Neural progenitor cell (in vitro differentiated cells): ENCODE data around the gene HAAO. TPM values are rescaled to one million over a fixed set of nuclear protein-coding genes. Genes with fewer than 3 reads are reported as not detected.

Experiments
- DNase-seq: peaks from one replicate; pipeline ENCODE4 v3.0.0-alpha.2; 2016; ENCODE audit warnings: low spot score
- H2AFZ ChIP-seq: fragments of 200-600 bp; sonication (generic); replicated peaks from 2 replicates; pipeline ENCODE4 v1.6.1; 2016; ENCODE audit warnings: antibody characterized with exemption
- H3F3A ChIP-seq: fragments of 200-600 bp; sonication (generic); 2 replicates; pipeline ENCODE4 v1.6.1; 2016; ENCODE audit warnings: antibody characterized with exemption, low read depth
- H3K27ac ChIP-seq: fragments of 200-600 bp; sonication (generic); 2 replicates; pipeline ENCODE4 v1.5.1; 2016; ENCODE audit warnings: mild to moderate bottlenecking
- H3K27me3 ChIP-seq: fragments of 200-600 bp; sonication (generic); 2 replicates; pipeline ENCODE4 v1.6.1; 2016; ENCODE audit warnings: mild to moderate bottlenecking, moderate library complexity
- H3K36me3 ChIP-seq: fragments of 200-600 bp; sonication (generic); 2 replicates; pipeline ENCODE4 v1.5.1; 2016
- H3K4me1 ChIP-seq: fragments of 200-600 bp; sonication (generic); 2 replicates; pipeline ENCODE4 v1.6.1; 2016; ENCODE audit warnings: mixed run types
- H3K4me2 ChIP-seq: fragments of 200-600 bp; sonication (generic); 2 replicates; pipeline ENCODE4 v1.6.1; 2016
- H3K4me3 ChIP-seq: fragments of 200-600 bp; sonication (generic); 2 replicates; pipeline ENCODE4 v1.5.1; 2016
- H3K79me2 ChIP-seq: fragments of 200-600 bp; sonication (generic); 2 replicates; pipeline ENCODE4 v1.6.1; 2016; ENCODE audit warnings: low read depth
- H3K9ac ChIP-seq: fragments of 200-600 bp; sonication (generic); 2 replicates; pipeline ENCODE4 v1.6.1; 2016
- H3K9me3 ChIP-seq: fragments of 200-600 bp; sonication (generic); 2 replicates; pipeline ENCODE4 v1.5.1; 2016; ENCODE audit warnings: low read depth
- H4K20me1 ChIP-seq: fragments of 200-600 bp; sonication (generic); 2 replicates; pipeline ENCODE4 v1.6.1; 2016; ENCODE audit warnings: low read depth
- H3K27ac Mint-ChIP-seq: 3 replicates; pipeline ENCODE4 v1.8.0; 2021; ENCODE audit warnings: mixed read lengths
- H3K27me3 Mint-ChIP-seq: 2 replicates; pipeline ENCODE4 v1.8.0; 2022; ENCODE audit warnings: low read depth, mild to moderate bottlenecking, inconsistent platforms, moderate library complexity, mixed read lengths; ENCODE audit not compliant: insufficient read depth
- H3K36me3 Mint-ChIP-seq: 3 replicates; pipeline ENCODE4 v1.8.0; 2021; ENCODE audit warnings: mixed read lengths
- H3K4me1 Mint-ChIP-seq: 3 replicates; pipeline ENCODE4 v1.8.0; 2021; ENCODE audit warnings: mixed read lengths
- H3K4me3 Mint-ChIP-seq: 3 replicates; pipeline ENCODE4 v1.8.0; 2021; ENCODE audit warnings: mild to moderate bottlenecking, moderate library complexity, mixed read lengths
- H3K9me3 Mint-ChIP-seq: 3 replicates; pipeline ENCODE4 v1.8.0; 2020; ENCODE audit warnings: mixed read lengths
- EZH2 ChIP-seq: fragments of 200-600 bp; sonication (generic); IDR thresholded peaks from 2 replicates; pipeline ENCODE4 v1.6.1; 2017; ENCODE audit warnings: antibody characterized with exemption, mild to moderate bottlenecking, moderate library complexity
- EZH2phosphoT487 ChIP-seq: fragments of 200-600 bp; sonication (generic); IDR thresholded peaks from 2 replicates; pipeline ENCODE4 v1.6.1; 2017; ENCODE audit warnings: antibody characterized with exemption
- total RNA-seq: library from RNA; depleted of rRNA; stranded (reverse); fragments of >200 nt; gene quantifications from 2 replicates; pipeline ENCODE4 v1.2.3, GENCODE V29; 2015; ENCODE audit warnings: low replicate concordance
- TF ChIP-seq, protein P1 (sequence below): fragments of 200-600 bp; sonication (generic); IDR thresholded peaks from 2 replicates; pipeline ENCODE4 v1.5.1; 2017; ENCODE audit warnings: antibody characterized with exemption, mild to moderate bottlenecking

HAAO gene
- total RNA-seq, 1 donor from 2014 or later = 0.77 TPM

- H3K27me3 ChIP-seq = no peaks in the 10 kb centered on the region
- no peak overlapping the region for H3K4me3 ChIP-seq
- no peaks in the 10 kb centered on the region for H3K9me3 ChIP-seq
- peaks cover 15% of the 10 kb centered on the region for H3K4me1 ChIP-seq
- H3K4me1 Mint-ChIP-seq = peaks cover 10% of the 10 kb centered on the region
- H3K4me3 Mint-ChIP-seq = no peak overlapping the region
- H3K9ac ChIP-seq = no peak overlapping the region
- H2AFZ ChIP-seq = no peak overlapping the region
- H3K79me2 ChIP-seq = no peaks in the 10 kb centered on the region
- peak overlapping the region; percentile 58 for H3K27ac Mint-ChIP-seq
- peaks cover 13% of the 10 kb centered on the region for H3K9me3 Mint-ChIP-seq
- DNase-seq = no peak
- no peak overlapping the region for H3K4me2 ChIP-seq
- no peak for TF ChIP-seq EZH2
- TF ChIP-seq EZH2phosphoT487 = no peak
- TF ChIP-seq, protein P1, sequence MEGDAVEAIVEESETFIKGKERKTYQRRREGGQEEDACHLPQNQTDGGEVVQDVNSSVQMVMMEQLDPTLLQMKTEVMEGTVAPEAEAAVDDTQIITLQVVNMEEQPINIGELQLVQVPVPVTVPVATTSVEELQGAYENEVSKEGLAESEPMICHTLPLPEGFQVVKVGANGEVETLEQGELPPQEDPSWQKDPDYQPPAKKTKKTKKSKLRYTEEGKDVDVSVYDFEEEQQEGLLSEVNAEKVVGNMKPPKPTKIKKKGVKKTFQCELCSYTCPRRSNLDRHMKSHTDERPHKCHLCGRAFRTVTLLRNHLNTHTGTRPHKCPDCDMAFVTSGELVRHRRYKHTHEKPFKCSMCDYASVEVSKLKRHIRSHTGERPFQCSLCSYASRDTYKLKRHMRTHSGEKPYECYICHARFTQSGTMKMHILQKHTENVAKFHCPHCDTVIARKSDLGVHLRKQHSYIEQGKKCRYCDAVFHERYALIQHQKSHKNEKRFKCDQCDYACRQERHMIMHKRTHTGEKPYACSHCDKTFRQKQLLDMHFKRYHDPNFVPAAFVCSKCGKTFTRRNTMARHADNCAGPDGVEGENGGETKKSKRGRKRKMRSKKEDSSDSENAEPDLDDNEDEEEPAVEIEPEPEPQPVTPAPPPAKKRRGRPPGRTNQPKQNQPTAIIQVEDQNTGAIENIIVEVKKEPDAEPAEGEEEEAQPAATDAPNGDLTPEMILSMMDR = no peak
- H4K20me1 ChIP-seq = no peaks in the 10 kb centered on the region
- no peaks in the 10 kb centered on the region for H3F3A ChIP-seq
- no peaks in the 10 kb centered on the region for H3K36me3 ChIP-seq
- H3K27me3 Mint-ChIP-seq = peaks cover 2% of the 10 kb centered on the region
- H3K36me3 Mint-ChIP-seq = no peaks in the 10 kb centered on the region
- no peak overlapping the region for H3K27ac ChIP-seq
Observed at GRCh38 chr2:42839809-42840501, 47.6 kb upstream of the HAAO start.

DNA sequence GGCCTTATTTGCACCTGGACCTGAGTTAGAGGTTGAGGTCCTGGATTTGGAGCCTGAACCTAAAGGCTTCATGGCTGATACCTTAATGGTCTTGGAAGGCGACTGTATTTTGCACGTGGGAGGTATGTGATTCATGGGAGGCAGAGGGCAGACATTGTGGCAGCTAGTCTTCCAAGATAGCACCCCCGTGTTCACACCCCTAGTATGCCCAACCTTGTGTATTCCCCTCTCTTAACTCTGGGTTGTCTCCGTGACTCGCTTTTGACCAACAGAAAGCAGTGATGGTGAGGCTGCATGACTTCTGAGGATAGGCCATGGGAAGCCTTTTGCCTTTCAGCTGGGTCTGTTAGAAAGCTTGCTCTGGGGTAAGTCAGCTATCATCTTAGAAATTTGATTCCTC, 45.8 kb upstream of the HAAO start:
- Histone ChIP-seq H3K27ac (no peak overlapping the region), H3F3A (no peaks in the 10 kb centered on the region), H3K4me3 (no peak overlapping the region), H3K4me1 (peaks cover 2% of the 10 kb centered on the region), H3K9me3 (no peaks in the 10 kb centered on the region), H3K9ac (no peak overlapping the region), H3K36me3 (no peaks in the 10 kb centered on the region), H3K79me2 (no peaks in the 10 kb centered on the region), H3K27me3 (no peaks in the 10 kb centered on the region), H2AFZ (no peak overlapping the region), H3K4me2 (no peak overlapping the region), H4K20me1 (no peaks in the 10 kb centered on the region)
- peaks cover 13% of the 10 kb centered on the region for H3K9me3 Mint-ChIP-seq
- no peaks in the 10 kb centered on the region for H3K27me3 Mint-ChIP-seq
- no peak overlapping the region for H3K27ac Mint-ChIP-seq
- H3K4me3 Mint-ChIP-seq = no peak overlapping the region
- H3K4me1 Mint-ChIP-seq = peaks cover 8% of the 10 kb centered on the region
- no peaks in the 10 kb centered on the region for H3K36me3 Mint-ChIP-seq
- no peak for TF ChIP-seq EZH2phosphoT487
- TF ChIP-seq, protein P1 = no peak
- no peak for DNase-seq

DNA sequence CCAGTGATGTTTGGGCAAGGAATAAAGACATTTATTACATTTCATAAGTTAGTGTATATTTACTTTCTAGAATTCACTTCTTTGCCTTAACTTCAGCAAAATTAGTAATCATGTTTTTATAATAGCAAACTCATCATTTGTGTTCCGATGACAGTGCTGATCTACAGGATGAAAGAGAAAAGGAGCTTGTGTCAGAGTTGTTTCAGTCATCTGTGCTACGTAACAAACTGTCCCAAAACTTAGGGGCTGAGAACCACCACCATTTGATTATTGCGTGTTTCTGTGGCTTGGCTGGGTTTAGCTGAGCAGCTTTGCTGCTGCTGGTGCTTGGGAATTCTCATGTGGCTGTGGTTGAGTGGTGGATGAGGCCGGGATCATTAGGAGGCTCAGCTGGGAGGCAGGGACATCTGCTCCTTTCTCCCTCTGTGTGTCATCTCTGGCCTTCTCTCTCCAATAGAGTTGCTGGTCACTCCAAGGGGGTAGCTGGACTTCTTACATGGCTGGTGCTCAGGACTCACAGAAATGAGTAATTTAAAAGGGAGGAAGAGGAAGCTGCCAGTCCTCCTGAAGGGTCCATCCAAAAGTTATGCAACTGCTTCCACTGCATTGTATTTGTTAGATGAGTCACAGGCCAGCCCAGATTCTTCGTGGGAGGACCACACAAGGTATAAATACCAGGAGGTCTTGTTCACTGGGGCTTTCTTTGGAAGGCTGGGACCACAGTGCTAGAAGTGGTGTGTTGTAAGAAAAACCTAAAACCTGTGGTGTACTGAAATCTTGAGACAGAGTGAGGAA, 43.4 kb upstream of the HAAO start:
- no peak overlapping the region for H3K9ac ChIP-seq

More for the DNA sequence above, 43.4 kb upstream of the HAAO start:
- no peak for DNase-seq
- no peak overlapping the region for H3K27ac ChIP-seq
- H3F3A ChIP-seq = no peaks in the 10 kb centered on the region
- H3K36me3 ChIP-seq = no peaks in the 10 kb centered on the region
- H2AFZ ChIP-seq = no peak overlapping the region
- H3K9me3 ChIP-seq = no peaks in the 10 kb centered on the region
- Mint-ChIP-seq H3K4me1 (peaks cover 8% of the 10 kb centered on the region), H3K4me3 (no peak overlapping the region), H3K9me3 (peaks cover 13% of the 10 kb centered on the region), H3K36me3 (no peaks in the 10 kb centered on the region), H3K27me3 (peaks cover 2% of the 10 kb centered on the region), H3K27ac (peak overlapping the region; percentile 11)
- H3K27me3 ChIP-seq = no peaks in the 10 kb centered on the region
- no peak overlapping the region for H3K4me3 ChIP-seq
- TF ChIP-seq EZH2phosphoT487 (no peak), EZH2 (no peak)
- TF ChIP-seq, protein P1 = no peak
- H3K4me2 ChIP-seq = no peak overlapping the region
- H3K79me2 ChIP-seq = no peaks in the 10 kb centered on the region
- H3K4me1 ChIP-seq = no peaks in the 10 kb centered on the region
- H4K20me1 ChIP-seq = no peaks in the 10 kb centered on the region
